NOMO-1 treated with dmso at 0.1 percent for 144 hours (cell line): ENCODE data around the gene DCAF4.
"Not testable (repeated sequence)": the region's sequence is repeated elsewhere in the genome, so short reads cannot be mapped to it uniquely, and the experiment has no call there.

Experiments used
- DNase-seq: peaks from one replicate; lab custom pipeline; 2025; ENCODE audit not compliant: unreplicated experiment; lab: John Stamatoyannopoulos, UW

DCAF4 gene

DNA sequence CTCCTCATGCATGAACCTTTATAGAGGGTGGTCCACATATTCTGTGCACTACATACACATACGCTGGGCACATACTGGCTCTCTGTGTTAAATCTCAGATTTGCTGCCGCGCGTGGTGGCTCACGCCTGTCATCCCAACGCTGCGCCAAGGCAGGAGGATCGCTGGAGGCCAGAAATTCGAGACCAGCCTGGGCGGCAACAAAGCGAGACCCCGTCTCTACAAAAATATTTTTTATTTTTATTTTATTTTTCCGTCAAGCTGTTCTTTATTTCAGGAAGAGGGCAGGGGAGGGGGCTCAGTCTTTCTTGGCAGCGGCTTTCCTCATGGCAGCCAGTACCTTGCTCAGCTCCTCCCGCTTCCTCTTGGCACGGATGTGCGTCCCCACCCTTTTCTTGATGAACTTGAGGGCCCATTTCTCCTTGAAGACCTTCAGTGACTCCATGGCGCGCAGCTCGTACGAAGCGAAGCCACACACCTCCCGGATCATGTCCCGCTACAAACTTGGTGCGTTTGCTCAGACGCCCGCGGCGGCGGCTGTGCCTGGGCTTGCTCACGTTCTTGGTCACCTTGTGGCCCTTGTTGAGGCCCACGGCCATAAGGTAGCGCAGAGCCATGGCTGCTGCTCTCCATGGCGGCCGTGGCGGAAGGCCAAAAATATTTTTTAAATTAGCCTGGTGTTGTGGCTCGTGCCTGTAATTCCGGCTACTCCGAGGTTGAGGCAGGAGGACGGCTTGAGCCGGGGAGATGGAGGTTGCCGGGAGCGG, 3.2 kb downstream of the DCAF4 start:
- DNase-seq, result no peak

DNA sequence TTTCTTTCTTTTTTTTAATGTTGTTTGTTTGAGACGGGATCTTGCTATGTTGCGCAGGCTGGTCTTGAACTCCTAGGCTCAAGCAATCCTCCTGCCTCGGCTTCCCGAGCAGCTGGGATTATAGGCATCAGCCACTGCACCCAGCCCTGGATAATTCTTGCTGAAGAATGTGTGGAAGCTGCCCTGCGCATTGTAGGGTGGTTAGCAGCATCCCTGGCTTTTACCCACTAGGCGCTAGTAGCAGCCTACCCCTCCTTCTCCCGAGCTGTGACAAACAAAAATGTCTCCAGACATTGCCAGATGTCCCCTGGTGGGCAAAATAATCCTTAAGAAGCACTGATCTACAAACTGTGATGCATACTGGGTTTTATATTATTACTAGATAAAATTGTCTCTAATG, 6.6 kb downstream of the DCAF4 start:
- no peak for DNase-seq

DNA sequence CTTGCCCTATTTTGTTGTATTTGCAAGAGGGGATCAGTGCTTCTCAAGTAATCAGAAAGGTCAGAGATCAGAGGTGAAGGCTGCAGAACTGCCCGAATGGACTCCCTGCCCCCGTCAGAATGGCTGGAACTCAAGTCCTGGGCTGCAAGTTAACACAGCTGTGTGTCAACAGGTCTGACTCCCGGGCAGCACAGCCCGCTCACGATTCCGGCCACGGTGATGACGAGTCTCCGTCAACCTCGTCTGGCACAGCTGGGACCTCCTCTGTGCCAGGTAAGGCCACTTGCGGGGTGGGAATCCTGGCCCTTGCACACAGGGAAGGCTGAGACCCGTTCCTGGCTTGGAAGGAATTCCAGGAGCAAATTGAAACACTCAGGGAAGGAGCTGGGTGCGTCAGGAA, 13.4 kb downstream of the DCAF4 start:
- DNase-seq, result no peak

DNA sequence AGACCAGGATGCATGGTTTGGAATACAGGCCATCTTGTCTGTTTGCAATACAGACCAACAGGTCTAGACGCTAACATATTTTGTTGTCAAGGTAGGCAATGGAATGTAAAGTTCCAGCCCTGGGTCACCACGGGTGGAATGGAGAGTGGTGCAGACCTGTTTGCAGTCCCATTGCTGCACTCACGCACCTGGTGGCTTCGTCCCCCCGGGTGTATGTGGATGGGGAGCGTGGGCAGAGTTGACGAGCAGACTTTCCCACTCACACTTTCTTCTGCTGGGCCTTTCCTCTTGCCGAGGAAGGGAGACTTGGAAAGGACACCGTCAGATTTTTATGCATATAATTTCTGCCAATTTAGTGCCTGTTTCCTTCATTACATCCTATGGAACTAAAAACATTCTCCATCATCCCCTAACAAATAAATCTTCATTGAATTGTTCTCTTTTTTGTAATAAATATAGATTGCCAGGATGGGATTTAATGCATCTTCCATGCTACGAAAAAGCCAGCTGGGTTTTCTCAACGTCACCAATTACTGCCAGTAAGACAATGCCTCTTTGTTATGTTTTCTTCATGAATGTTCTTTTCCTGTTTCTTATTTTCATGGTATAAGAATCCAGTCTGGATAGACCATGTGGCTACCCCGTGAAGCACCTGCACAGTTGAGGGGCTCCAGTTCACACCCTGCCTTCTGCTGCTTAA, 15.2 kb downstream of the DCAF4 start:
- no peak for DNase-seq

DNA sequence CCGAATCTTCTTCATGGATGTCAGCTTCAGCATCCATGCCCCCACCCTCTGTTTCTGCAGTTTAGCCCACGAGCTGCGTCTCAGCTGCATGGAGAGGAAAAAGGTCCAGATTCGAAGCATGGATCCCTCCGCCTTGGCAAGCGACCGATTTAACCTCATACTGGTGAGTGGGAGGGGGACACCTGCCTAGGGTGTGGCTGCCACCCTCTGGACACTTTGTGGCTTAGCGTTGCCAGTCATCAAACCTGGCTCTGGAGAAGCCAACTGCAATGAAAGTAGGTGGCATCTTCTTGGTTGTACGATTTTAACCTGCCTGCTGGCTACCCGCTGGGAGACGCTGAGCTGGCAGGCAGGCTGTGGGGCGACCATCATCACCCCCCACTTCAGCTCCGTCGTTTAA, 16.7 kb downstream of the DCAF4 start:
- no peak for DNase-seq

DNA sequence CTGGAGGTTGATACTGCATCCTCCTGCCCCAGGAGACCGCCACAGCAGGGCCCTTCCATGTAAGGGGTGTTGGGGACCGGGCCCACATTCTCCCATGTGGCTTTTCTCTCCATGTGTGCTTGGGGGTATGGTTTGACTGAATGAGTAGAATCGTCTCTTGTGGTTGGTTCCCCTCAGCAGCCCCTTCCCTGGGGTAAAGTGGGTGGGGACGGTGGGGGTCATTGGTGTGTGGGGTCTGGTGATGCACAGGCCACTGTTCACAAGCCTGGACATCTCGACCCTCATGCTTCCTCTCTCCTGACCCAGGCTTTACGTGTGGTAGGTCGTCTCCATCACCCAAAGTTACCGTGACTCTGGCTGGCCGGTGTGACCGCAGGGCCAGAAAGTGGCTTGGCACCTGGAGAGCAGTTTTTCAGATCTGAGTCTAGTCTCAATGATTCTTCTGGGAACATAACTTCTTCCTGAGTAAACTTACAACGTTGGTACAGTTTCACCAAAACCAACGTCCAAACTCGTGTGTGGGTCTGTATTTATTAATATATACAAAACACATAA, 17.7 kb downstream of the DCAF4 start:
- no peak for DNase-seq

DNA sequence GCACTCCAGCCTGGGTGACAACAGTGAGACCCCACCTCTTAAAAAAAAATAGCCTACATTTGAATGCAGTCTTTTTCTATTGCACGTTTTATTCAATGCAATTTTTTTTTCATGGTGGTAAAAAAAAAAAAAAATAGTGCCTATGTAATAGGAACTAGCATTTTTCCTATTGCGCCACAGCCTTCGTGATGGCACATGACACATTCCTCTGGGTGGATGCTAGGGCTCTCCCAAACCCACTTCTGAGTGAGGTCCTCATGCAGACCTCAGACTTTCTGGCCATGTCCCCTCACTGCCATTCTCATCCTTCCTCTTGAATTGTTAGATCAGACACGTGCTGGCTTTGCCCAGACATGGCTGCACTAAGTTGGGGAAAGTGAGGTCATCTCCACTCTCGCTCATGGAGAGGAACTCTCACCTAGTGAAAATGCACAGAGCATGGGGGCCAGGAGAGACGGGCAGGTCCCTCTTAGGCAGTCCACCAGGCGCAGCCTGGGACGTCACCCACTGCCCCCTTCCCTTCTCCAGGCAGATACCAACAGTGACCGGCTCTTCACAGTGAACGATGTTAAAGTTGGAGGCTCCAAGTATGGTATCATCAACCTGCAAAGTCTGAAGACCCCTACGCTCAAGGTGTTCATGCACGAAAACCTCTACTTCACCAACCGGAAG, 19.2 kb downstream of the DCAF4 start:
- no peak for DNase-seq

DNA sequence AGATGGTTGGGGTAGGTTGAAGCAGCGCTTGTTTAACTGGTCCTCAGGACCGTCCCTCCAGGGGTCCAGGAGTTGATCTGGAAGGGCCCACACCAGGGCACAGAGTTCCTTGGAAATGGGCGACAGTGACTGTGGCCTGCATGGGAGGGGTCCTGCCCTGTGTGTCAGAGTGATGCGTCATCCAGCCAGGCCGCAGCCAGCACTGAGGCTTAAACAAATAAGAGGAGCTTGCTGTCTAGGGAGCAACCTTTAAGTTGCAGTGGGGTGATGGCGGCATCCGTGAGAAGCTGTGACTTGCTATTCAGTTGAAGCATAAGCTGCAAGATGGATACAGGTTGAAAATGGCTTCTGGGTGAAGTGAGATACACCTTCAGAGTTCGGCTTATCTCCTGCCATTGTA, 20.2 kb downstream of the DCAF4 start:
- no peak for DNase-seq

DNA sequence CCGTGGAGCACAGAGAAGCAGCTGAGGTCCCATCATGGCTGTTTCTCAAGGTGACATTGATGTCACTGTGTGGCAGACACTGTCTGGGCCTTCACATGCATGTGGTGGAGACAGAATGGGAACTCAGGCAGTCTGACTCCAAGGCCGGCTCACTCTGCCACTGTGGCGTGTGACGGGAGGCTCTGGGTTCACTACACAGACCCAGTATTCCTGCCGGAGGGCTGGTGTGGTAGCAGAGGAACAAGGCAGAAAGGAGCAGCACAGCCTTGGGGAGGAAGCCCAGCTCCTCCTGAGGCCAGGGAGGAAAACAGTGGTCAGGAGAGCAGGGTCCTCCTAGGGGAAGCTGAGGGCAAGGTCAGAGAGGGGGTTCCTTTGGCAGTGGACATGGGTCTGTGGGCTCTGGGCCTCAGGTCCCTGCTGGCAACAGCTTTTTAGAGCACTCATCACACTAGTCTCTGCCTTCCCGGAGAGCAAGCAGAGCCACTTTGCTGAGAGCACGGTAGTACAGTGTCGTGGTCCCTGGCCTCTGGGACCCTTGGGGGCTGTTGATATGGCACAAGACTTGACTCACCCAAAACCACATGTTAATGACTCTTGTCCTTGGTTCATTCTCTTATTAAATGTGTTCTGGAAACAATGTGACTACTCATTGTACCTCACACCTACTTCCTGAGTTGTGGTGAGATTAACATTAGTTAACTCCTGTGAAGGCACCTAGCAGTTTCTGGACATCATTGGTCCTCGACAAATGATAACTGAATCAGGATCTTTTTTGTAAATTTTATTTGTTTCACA, 21.3 kb downstream of the DCAF4 start:
- DNase-seq, result no peak

DNA sequence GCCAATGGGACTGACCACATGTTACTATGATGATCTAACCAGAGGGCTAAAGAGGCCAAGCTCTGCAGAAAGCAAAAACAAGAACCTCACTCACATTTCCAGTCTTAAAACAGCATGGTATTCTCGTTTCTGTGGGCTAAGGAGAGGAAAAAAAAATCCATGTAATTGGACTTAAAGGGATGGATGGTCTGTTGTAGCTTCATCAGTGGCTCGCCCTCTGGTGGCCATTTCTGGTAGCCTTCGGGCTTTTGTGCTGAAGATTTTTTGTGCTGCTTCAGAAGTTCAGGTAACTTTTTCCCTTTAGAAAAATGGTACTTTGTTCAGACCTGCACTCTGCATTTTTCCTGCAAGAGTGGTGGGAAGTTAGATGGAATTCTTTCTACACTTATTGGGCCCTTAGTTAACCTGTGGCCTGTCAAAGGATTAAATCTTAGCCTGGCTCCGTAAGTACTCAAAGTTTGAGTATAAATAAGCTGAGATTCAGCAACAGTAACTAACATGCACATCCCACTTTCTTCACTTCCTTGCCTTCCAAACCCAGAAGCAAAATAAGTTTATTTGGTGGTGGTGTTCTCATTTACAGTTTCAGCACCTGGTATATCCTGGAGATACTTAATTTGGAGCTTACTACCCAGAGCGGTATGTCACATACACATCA, 22.3 kb downstream of the DCAF4 start:
- DNase-seq, result no peak

DNA sequence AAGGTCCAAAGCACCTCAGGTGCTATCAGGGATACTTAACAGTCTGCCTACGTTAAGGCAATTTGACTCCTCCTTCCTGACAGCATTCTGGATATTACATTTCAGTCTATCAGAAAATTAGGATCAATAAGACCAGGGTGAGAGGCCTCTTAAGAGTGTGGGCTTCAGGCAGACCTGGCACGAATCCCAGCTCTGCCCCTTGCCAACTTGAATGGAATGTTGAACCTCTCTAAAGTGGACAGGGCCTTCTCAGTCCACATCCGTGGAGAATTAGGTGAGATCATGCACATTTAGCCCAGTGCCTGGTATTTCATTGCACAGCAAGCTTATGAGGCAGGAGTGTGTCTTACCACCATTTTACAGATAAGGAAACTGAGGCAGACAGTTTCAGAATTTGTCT, 25.9 kb downstream of the DCAF4 start:
- no peak for DNase-seq

DNA sequence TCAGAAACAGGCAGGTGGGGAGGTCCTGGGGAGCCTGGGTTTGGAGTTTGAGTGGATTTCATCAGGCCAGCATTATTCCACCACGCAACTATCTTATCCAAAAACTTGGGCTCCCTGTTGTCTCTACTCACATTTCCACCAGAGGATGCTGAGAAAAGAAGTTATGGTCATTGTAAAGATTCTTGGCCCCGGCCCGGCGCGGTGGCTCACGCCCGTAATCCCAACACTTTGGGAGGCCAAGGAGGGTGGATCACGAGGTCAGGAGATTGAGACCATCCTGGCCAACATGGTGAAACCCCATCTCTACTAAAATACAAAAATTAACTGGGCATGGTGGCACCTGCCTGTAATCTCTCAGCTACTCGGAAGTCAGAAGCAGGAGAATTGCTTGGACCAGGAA, 30.5 kb downstream of the DCAF4 start:
- not testable (repeated sequence) for DNase-seq

DNA sequence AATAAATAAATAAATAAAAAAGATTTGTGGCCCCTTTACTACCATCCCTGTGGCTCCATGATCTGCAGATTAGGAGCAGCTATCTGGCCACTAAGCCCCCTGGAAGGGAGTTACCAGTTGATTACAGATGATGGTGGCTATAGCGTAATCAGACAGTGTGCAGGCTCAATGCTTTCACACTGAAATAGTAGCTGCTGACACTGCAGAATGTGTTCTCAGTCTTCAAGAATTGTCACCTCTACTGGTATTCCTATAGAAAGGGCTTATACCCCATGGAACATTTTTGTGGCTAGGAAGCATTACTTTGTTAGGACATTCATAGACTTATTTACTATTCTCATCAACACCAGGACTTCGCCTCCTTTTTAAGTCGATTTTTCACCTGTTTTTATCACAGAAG, 30.9 kb downstream of the DCAF4 start:
- no peak for DNase-seq

DNA sequence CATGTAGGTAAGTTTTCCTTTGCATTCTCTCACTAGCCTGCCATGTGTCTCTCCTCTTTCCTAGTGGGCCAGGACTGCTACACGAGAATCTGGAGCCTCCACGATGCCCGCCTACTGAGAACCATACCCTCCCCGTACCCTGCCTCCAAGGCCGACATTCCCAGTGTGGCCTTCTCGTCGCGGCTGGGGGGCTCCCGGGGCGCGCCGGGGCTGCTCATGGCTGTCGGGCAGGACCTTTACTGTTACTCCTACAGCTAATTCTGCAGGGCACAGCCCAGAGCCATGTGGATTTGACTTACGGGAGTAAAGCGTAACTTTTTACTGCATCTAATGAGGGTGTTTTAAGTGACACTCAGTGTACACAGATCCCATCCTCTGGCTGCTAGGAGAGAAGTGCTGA, 32.3 kb downstream of the DCAF4 start:
- DNase-seq, result no peak

DNA sequence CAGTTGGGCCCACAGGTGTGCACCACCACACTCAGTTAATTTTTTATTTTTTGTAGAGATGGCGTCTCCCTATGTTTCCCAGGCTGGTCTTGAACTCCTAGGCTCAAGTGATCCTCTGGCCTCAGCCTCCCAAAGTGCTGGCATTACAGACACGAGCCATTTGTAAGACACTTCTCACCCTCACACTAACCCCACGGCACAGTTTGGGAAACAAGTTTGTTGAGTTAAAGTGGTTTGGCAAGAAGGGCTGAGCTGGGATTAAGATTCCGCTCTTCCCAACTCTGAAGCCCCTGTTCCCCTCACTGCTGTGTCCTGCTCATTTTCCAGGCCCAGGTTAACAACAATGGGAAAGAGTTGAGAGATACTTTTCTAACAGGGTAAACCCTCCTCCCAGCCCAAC, 34.8 kb downstream of the DCAF4 start:
- DNase-seq, result not testable (repeated sequence)

DNA sequence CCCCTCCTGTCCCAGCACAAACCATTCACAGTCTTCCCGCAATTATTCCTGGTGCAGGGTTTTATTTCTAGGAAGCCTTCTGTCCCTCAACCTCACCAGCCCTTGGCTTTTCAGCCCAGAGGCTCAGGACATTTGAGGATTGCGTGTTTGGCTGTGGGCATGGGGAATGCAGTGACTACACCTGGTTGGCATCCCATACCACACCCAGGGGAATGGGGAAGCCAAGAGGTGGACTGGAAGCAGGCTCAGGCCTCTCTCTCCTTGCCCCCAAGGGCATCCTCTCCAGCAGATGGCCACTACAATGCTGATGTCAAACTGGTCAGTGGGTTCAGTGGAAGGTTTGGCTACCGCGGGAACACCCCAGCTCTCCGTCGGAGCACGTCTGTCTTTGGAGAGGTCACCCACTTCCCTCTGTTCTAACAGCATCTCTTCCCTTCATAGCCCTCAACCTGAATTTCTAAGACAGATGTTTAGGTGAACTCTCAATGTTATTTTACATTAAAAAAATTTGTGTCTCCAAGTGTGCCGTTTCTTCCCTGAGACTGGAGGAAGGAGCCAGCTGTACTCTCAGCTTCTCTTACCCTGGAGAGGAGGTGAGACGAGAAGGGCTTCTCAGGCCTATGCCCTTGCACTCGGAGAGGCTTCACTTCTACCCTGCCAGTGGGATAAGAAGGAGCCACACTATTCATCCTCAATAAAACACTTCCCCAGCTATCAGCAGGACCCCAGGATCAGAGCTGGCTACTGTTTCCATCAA, 35.5 kb downstream of the DCAF4 start:
- DNase-seq, result no peak

DNA sequence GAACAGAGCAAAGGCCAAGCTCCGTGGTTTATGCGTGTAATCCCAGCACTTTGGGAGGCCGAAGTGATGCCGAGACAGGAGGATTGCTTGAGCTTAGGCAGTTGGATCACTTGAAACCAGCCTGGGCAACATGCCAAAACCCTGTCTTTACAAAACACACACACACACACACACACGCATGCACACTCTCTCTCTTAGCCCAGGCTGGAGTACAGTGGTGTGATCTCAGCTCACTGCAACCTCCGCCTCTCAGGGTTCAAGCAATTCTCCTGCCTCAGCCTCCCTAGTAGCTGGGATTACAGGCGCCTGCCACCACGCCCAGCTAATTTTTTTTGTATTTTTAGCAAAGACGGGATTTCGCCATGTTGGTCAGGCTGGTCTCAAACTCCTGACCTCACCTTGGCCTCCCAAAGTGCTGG, 36.1 kb downstream of the DCAF4 start:
- DNase-seq, result not testable (repeated sequence)

DNA sequence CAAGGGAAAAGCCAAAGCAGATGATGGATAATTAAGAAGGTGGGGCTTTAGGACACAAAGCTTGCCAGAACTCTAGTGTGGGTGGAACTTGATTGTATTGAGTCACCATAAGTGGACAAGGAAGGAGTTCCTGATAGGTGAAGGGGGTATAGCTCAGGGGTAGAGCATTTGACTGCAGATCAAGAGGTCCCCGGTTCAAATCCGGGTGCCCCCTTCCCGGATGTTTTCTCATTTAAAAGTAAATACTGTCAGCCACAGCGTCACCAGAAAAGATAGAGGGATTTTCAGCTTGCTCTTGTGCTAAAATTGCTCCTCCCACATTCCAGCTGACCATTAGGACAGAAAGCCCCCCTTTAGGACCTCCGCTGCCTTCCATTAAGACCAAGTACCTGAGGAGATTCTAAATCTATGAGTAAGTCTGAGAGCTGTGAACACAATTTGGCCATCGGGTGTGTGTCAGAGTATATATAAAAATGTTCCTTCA, 36.6 kb downstream of the DCAF4 start:
- DNase-seq, result no peak

DNA sequence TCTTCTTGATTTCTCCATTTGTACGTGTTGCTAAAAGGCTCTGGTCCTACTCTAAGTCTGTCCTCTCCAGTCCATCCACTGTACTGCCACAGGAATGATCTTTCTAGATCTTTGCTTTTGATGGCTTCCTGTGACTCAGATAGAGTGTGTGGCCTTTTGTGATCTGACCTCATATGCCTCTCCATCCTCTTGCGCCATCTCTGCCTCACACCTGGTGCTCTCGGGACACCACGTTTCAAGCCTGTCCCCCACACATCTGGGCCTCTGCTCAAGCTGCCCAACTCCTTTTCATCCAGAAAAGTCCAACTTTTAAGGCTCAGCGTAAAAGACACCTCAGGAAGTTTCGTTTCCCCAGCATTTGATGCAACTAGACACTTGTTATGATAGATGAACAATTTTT, 39.0 kb downstream of the DCAF4 start:
- DNase-seq, result no peak

DNA sequence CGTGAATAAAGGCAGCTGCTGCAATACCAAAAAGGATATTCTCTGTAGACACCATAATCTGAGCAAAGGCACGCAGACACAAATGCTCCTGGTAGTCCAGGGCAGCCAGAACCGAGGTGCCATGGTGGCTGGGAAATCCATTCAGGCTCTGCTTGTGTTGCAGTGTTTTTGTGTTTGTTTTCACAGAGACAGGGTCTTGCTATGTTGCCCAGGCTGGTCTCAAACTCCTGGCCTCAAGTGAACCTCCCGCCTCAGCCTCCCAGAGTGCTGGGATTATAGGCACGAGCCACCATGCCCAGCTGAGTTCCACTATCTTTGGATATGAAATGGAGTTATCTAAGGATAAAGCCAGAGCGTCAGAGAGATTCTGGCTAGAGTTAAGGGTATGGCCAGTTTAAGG, 39.8 kb downstream of the DCAF4 start:
- no peak for DNase-seq
